HG02678 (cell line): ENCODE measurements around the gene CFL2.

Experiments
- ATAC-seq: cut with Tn5 transposase; IDR thresholded peaks from one replicate; pipeline ENCODE4 v1.9.1; 2021; ENCODE audit warnings: mild to moderate bottlenecking, moderate library complexity; ENCODE audit not compliant: unreplicated experiment

Gene CFL2

DNA sequence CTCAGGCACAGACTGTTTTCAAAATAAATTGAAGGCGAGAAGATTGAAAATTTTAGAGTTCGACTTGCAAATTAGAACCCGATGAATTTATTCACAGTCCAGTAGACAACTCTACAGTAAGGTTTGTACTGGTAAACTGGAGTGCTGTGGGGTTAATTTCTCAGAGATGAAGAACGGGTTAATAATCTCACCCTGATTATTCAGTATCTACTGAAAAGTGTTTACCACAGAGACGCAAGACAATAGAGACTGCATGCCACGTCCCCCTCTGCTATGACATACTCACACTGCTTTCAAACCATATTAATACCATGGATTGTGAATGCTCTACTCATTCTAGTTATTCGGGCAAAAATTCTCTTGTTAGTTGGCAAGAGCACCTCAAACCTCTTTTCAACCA, 36.1 kb downstream of the CFL2 start:
- ATAC-seq: no peak

- ATAC-seq: no peak
Observed at GRCh38 chr14:34676516-34677211, 37.7 kb downstream of the CFL2 start.

DNA sequence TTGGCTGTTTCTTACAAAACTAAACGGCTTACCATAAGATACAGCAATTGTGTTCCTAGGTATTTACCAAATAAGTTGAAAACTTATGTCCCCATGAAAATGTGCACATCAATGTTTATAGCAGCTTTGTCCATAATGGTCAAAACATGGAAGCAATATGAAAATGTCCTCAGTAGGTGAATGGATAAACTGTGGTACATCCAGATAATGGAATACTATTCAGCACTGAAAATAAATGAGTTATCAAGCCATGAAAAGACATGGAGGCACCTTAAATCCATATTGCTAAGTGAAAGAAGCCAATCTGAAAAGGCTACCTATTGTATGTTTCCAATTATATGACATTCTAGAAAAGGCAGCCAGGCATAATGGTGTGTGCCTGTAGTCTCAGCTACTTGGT, 40.7 kb downstream of the CFL2 start:
- ATAC-seq: no peak

DNA sequence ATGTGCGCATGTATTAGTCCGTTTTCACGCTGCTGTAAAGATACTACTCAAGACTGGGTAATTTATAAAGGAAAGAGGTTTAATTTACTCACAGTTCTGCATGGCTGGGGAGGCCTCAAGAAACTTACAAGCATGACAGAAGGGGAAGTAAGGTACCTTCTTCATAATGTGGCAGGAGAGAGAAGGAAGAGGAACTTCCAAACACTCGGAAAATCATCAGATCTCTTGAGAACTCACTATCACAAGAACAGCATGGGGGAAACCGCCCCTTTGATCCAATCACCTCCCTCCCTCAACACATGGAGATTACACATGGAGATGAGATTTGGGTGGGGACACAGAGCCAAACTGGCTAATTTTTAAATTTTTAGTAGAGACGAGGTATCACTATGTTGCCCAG, 42.7 kb downstream of the CFL2 start:
- no peak for ATAC-seq

- ATAC-seq: no peak
Observed at GRCh38 chr14:34668111-34668510, 46.3 kb downstream of the CFL2 start.

DNA sequence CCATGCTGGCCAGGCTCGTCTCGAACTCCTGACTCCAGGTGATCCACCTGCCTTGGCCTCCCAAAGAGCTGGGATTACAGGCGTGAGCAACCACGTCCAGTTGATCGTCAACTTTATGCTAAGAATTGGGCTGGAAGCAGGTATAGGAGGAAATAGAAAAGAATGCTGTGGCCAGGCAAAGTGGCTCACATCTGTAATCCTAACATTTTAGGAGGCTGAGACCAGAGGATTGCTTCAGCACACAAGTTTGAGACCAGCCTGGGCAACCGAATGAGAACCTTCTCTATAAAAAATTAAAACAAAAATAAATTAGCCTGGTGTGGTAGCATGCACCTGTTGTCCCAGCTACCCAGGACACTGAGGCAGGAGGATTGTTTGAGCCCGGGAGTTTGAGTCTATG, 47.4 kb downstream of the CFL2 start:
- ATAC-seq: no peak

- ATAC-seq: no peak
Observed at GRCh38 chr14:34665785-34666435, 48.5 kb downstream of the CFL2 start.

DNA sequence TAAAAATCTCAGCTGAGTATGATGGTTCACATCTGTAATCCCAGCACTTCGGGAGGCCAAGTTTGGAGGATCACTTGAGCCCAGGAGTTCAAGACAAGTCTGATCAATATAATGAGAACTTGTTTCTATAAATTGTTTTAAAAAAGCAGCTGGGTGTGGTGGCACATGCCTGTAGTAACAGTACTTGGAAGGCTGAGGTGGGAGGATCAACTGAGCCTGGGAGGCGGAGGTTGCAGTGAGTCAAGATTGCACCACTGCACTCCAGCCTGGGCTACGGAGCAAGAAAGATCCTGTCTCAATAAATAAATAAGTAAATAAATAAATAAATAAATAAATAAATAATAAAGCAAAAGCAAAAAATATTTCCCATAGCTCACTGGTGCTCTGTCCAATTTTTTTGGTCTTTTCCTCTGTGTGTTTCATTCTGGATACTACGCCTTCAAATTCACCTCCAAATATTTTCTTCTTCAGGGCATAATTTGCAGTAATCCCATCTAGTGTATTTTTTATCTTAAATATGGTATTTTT, 51.8 kb downstream of the CFL2 start:
- no peak for ATAC-seq

GRCh38 chr14:34660796-34661195, 53.6 kb downstream of the CFL2 start:
- ATAC-seq: no peak
